HG03565 (cell line): Measurements from ENCODE around the gene DNAH17.

Experiments used
- ATAC-seq: cut with Tn5 transposase; IDR thresholded peaks from one replicate; pipeline ENCODE4 v1.9.1; 2021; ENCODE audit warnings: mild to moderate bottlenecking, moderate library complexity; ENCODE audit not compliant: unreplicated experiment

The DNAH17 gene

DNA sequence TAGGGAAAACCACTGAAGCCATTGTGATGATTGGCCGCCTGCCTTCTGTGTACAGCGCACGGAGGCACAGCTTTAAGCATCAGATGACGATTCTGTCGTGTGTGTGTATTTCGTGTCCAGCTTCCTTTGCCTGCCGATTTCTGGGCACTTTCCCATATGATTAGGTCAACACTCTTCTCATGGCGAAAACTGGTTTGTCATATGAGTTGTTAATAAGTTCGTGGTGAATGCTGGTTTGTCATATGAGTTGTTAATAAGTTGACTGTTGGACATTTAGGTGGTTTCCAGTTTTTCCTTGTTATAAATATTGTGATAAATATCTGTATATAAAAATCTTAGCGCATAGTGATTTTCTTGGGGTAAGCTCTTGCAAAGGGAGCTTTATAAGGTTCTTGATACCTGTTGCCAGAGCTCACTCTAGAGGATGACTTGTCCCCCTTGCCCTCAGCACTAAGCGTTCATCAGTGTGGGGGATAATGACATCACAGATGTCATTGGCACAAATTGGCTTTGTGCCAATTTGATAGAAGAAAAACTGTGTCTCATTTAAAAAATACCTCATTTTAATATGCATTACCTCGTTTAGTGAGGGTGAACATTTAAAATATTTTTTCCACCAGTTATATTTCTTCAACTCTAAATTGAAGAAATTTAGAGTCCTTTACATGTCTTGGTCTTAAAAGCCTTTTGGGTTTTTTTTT is 158.7 kb downstream of the DNAH17 start:
- no peak for ATAC-seq

DNA sequence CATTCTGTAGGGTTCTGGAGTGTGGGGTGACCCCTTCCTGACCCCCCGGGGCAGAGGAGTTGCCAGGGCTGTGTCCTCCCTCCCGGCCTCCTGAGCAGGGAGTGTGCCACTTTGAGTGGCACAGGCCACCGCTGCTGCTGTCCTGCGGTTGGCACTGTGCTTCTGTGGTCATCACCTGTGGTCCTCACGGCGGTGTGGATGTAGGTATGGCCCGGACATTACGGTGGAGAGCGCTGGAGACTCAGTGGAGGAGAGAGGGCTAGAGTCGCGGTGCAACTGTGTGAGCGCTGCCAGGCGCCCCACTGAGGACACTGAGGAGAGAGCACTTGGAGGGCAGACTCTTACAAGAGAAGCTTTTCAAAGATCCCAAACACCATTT is 159.7 kb downstream of the DNAH17 start:
- ATAC-seq, result no peak

DNA sequence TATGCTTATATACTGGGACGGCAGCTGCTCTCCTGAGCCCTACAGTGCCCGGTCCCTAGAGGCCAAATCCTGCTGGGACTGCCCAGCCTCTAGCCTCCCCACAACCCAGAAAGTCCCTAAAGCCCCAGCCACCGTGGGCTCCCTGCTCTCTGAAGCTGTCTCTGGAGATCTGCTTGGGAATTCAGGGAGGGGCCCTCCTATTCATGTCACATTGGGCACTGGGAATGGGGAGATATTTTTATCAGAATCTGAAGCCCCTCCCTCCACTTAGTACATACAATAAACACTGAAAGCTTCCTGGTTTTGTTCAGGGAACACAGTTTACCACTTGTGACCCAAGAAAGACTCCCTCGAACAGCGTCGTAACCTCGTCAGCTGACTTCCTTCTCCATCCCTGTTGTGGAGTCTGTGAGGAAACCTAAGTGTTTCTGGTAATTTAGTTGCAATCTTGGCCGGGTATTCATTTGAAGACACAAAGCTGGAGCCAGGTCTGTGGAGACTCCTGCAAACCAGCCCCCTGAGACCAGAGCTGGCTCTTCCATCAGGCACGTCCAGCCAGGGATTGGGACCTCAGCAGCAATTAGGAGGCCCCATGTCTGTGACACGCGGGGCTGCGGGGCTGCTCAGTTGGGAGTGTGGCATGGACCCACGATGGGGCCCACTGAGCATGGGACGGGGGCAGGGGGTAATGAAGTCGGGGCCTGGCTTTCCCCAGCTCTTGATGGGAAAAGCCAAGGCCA is 160.2 kb downstream of the DNAH17 start:
- ATAC-seq, result no peak

DNA sequence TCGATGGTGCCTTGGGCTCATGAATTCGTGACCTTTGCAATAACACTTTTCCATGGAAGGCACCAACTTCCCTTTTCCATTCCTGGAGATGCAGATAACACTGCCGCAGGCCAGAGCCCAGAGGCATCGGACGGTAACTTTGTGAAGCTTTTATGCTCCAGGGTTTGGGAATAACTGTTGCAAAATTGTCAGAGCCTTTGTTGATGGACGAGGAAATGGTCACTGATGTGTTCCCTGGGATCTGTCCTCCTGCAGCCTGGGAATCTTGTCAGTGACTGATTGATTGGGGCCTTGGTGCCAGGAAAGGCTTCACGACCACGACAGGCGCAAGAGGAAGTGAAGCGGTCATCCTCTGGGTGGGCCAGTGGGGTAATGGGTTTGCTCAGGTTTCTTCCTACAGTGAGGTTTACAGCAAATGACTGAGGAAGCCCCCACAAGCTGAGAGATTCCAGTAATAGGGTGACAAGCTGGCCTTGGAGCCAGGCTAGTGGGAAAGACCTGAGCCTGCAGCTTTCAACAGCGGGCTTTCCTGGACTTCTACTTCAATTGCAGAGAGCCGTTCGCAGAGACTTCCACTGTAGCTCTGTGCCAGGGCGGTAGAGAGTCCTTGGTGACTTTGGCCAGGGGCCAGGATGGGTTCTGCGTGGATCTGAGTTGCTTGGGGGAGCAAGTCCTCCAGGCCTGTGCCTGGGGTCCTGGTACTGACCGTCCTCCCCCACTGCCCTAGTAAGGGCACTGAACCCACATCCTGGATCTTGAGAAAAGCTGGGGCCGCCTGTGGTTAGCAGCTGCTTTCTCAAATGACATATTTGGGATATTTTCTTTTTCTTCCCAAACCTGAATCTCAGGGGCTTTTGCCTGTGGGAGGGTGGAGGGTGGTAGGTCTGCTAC is 161.1 kb downstream of the DNAH17 start:
- ATAC-seq, result no peak

DNA sequence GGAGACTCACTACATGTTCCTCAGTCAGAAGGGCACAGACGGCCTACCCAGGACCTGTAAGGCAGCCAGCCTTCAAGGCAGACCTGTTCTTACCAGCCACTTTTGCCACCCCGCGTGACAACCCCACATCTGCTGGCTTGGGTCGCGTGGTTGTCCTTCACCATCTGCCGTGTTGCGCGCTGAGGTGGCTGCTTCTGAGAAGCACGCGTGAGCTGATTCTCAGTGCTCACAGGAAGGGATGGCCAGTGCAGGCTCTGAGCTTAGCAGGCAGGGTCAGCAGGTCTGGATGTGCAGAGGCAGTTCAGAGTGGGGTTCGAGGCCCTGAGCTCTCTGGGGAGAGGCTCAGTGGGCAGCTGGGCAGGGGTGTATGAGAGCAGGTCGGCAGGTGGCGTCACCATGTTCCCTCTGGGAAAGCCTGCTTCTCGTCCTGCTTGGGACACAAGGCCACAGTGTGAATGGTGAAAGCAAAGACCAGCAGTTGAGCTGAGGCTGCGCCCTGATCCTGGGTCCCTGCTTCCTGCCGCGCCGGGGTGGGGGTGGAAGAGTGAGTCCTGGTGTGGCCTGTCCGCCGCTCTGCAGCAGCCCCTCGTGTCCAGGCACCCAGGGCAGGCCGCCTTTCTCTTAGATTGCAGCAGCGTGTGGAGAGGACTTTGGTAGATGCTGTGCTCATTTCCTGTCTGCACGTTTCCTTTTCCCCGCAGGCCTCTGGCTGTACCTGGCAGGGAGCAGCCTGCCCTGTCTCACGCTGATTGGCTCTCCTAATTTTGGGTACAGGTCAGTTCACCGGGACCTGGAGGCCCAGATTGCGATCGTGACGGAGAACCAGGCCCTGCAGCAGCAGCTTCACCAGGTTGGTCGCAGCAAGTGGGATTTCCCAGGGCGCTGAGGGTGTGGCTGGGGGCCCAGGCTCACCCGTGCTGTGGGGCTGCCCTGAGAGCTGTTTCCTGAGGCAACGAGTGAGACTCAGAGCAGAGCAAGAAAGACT is 162.7 kb downstream of the DNAH17 start:
- no peak for ATAC-seq

DNA sequence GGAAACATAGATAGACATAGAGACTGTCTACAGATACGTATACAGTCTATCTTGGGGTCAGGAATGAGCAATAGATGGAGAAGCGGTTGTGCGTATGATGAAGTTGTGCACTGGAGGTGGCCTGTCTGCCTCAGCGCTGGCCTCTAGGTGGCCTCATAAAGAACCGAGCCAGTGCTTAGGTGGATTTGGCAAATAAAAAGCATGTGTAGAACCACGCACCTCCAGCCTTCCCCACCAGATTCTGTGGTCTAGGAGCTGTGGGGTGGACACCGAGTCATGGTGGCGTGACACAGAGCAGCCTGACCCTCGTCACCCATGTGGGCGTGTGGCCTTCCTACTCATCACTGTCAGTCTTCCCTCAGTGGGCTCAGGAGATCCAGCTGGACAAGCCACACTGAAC is 164.8 kb downstream of the DNAH17 start:
- no peak for ATAC-seq

DNA sequence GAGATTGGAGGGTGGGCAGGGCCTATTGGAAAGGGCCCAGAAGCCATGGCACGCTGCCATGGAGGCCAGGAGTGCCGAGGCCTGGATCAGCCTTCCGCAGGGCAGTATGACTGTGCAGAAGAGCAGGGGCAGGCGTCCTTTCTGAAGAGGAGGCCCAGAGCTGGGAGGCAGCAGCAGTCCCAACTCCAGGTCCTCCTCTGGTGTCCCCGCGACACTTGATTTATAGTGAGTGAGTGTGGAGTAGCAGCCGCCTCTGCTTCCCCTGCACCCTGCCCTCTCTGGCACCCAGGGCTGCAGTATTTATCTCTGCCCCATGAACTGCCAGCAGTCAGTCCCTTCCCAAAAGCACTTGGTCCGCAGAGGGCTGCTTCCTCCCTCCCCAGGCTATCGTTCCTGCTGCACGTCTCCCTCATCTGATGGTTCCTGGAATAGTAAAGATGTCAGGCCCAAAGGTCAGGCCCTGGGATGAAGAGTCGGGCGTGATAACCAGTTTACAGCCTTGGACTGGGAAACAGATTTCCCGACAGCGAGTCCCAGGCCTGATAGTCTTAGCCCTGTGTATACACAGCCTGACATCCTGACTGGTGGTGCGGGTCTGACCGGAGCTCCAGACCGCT is 165.8 kb downstream of the DNAH17 start:
- ATAC-seq, result no peak

DNA sequence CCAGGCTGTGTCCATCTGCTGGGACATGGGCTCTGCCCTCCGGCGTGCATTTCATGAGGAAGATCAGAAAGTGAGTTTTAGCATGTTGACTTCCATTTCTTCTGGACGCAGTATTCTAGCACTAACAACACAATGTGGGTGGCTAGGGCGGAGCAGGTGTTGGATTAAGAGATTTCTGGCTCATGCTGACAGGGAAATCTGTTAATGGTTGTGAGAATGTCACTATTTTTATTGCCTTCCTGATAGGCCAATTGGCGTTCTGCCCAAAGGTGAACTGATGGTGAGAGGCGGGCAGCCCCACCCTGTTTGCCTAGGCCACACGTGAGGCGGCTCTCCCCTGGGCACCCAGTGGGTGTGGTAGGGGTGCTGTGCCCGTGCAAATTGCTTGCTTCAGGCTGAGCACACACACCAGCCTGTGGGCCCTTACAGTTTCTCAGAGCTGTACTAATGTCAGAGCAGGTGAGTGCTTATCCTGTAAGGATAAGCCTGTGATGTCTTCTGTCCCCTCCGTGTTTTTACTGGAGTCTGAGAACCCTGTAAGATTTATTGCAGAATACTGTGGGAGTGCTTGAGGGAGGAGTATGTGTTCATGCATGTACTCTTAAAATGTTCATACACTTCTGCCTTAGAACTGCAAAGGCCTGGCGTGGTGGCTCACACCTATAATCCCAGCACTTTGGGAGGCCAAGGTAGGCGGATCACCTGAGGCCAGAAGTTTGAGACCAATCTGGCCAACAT is 167.8 kb downstream of the DNAH17 start:
- ATAC-seq, result no peak

DNA sequence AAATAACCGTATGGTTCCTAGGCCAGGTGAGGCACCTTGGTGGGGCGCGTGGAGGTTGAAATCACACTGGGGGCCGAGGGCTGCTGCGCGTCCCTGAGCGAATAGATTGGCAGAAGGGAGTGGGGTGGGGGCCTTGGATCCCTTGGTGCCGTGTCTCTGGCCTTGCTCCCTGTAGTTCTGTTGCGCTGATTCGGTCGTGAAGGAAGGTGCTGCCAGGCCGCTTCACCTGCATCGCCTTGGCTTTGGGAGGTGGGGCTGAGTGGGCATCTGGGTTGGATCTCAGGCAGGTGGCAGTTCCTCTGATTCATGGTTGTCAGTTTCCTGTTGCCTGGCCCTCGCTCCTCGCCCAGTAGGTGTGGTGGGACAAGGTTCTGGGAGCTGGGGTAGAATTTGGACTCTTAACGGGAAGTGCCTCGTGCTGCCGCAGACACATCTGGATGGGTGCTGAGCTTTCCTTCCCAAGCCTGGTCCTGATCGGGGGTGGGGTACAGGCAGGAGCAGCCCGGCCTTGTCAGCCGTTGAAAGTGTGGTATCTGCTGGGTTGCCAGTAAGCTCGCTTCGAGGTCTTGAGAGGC is 168.6 kb downstream of the DNAH17 start:
- ATAC-seq, result no peak

DNA sequence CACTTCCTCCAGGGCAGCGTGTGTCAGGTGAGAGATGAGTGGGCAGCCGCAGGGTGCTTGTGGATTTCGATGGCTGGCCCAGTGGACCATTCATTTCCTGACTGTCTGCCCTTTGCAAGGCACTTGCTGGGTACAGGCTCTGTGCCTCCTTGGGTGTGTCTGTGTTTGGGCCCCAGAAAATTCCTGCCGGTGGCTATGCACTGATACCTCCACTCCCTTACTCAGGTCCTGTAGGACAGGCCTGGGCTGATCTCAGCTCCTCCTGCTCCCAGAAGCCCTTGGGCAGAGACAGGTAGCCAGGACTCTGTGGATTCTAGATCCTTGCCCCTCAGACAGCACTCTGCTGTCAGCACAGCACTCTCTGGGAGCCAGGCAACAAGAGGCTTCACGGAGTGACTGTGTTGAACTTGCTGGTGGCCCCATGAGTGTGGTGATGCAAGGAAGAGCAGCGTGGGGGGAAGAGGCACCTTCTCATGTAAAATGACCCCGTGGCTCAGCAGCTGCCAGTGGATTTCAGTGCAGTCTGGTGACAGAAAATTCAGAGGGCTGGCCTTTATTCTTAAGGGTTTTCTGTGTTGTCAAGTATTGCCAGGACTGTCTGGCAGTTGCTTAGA is 169.7 kb downstream of the DNAH17 start:
- ATAC-seq, result no peak

DNA sequence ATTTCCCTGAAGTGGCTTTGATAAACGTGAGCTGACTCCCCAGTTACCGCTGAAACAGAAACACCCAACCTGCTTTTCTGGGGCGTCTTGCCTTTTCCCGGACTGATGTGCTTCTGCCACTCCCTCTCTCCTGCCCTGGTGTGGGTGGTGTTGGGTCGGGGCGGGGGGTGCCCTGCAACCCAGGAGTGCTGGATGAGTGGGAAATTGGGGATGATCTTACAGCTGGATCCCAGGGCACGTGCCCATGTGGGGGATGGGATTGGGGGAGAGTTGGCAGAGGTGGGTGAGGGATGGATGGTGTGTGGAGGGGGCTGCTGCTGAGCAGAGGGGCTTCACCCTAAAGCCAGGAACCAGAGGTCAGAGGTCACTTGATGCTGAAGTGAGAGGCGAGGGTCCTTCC is 170.3 kb downstream of the DNAH17 start:
- ATAC-seq, result no peak

DNA sequence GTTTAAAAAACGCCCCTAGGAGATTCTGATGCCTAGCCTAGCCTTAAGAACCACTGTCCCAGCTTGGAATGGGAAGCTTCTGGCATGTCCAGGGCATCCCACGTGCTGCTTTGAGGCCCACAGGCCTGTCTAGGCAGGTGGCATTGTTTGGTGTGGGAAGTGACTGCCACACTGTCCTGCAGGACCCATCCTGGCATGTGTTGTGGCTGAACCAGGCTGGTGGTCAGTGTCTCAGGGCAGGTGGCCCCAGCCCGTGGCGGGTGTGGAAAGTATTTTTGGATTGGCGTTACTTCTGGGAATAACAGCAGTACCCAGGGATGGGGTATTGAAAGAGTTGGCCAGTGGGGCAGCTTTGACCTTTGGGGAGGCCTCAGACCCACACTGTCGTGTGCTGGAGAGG is 170.8 kb downstream of the DNAH17 start:
- ATAC-seq, result no peak

DNA sequence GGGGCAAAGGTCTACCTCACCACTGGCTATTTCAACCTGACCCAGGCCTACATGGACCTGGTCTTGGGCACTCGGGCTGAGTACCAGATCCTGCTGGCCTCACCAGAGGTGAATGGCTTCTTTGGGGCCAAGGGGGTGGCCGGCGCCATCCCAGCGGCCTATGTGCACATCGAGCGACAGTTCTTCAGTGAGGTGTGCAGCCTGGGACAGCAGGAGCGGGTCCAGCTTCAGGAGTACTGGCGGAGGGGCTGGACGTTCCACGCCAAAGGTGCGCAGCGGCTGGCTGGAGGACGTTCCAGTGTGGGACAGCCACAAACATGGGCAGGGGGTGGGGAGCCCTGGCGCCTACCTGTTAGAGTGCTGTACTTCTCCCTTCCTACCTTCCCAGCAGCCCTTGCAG is 173.4 kb downstream of the DNAH17 start:
- no peak for ATAC-seq

DNA sequence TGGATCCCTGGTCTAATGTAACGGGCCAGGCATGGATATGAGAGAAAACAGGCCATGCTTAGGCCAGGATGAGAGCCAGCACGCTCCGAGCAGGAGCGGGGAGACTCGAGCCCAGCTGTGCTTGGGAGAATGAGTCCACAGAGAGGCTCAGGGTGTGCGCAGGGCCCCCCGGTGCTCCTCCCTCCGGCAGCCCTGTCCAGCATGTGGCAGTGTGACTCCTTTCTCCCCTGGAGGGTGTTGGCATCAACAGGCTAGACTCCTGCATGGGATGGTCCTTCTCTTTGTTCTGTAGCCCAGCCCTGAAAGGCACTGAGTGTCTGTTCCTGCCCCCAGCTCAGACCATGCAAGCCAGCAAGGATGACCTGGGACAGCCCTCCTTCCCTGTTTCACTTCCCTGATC is 175.3 kb downstream of the DNAH17 start:
- no peak for ATAC-seq

DNA sequence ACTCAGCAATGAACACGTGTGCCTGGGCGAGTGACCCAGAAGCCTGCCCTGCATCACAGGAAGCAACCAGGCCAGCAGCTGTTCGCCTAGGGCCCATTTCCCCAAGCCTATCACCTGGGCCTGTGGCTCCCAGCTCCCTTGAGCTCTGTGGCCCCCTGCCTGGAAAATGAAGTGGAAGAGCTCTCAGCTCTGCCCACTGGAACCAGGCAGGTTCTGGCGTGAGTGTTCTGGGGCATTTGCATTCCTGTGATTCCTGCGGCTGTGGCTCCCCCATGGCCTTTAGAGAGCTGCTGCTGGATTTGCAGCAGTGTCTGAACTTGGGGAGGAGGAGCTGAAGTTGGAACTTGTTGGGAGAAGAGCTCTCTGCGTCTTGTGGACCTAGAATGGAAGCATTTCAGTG is 175.9 kb downstream of the DNAH17 start:
- ATAC-seq, result no peak

DNA sequence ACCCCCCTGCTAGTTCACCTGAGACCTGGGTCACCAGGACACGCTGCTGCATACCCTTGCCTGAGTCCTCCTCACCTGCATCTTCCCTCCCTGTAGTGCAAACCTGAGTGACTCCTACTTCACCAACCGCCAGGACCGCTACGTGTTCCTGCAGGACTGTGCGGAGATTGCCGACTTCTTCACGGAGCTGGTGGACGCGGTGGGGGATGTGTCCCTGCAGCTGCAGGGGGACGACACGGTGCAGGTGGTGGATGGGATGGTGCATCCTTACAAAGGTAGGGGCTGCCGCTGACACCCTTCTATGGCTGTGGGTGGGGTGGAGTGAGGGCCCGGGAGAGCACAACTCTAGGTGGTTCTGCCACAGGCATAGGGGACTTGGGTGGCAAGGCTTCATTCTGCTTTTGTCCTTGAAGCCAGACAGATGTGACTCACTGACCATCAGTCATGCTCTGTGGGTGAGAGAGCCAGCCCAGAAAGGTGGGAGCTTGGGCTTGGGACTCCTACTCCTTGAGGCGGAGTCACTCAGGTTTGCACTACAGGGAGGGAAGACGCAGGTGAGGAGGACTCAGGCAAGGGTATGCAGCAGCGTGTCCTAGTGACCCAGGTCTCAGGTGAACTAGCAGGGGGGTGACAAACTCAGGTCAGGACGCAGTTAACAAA is 176.5 kb downstream of the DNAH17 start:
- ATAC-seq, result no peak

DNA sequence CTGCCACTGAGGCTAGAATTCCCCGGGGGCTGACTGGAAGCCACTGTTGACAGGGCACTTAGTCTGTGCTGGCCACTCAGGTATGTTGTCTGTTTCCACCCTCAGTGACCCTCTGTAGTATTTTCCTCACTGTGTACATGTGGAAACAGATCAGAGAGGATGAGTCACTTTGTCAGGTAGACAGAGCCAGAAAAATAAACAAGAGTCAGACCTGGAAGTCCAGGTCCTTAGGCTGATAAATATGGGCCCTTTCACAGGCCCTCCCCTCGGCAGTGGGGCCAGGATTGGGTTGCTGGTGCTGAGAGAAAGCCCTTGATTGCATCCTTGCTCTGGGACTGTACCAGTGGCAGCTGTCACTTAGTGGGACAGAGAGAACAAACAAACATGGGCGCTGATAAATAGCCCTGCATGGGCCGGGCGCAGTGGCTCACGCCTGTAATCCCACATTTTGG is 177.5 kb downstream of the DNAH17 start:
- ATAC-seq, result no peak
